RWPE1 (cell line): Measurements from ENCODE around the gene SH3BP4.

Experiments used
- CTCF ChIA-PET: fragments of 350-600 bp; sonication (Branson Sonifier 250); formaldehyde crosslinking; extraction: SDS; loops from one replicate; lab custom pipeline; 2021; lab: Yijun Ruan, JAX
- POLR2A ChIA-PET: fragments of 400-600 bp; formaldehyde crosslinking; extraction: SDS; loops from one replicate; lab custom pipeline; 2020; ENCODE audit warnings: antibody characterized with exemption; ENCODE audit not compliant: low non-redundant PET; lab: Yijun Ruan, JAX
- DNase-seq: peaks from one replicate; pipeline ENCODE4 v3.0.0; 2012; ENCODE audit warnings: low spot score
- H3K27ac ChIP-seq: fragments of 450-650 bp; 2 replicates; pipeline ENCODE4 v1.5.1; 2017
- CTCF ChIP-seq: fragments of 450-650 bp; conservative IDR thresholded peaks from 2 replicates; pipeline ENCODE4 v1.5.1; 2017; ENCODE audit warnings: low read depth, mild to moderate bottlenecking

The SH3BP4 gene

GRCh38 chr2:234920836-234921235 is 31.0 kb upstream of the SH3BP4 start:
- POLR2A ChIA-PET, result no interaction called here
- CTCF ChIA-PET, result no interaction called here
- no peak overlapping the region for H3K27ac ChIP-seq
- no peak for DNase-seq
- no peak for TF ChIP-seq CTCF

DNA sequence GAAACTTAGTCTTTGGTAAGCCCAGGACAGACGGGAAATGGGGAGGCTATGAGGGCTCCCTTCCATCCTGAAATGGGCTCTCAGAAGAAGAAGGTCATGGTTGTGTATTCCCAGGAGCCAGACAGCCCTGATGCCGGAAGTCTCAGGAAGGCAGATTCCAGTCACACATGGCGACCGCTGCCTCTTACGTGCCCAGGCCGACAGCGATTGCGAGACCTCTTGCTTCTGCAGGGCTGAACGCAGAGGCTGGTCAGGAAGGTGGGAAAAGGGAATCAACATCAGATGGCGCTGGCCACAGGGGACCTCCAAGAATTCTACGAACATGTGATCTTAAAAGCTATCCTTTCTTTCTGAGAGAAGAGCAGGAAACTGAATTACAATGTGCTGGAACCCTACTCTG is 22.8 kb upstream of the SH3BP4 start:
- no peak for DNase-seq
- no peak for TF ChIP-seq CTCF
- POLR2A ChIA-PET, result no interaction called here

GRCh38 chr2:234930397-234930796 is 21.4 kb upstream of the SH3BP4 start:
- ChIA-PET CTCF (interaction anchor here (0.6 kb wide), 2 partner anchors 14 to 795 kb away, joined by 3 read pairs; no protein-coding TSS in a partner anchor), POLR2A (no interaction called here)
- DNase-seq, result no peak
- no peak overlapping the region for H3K27ac ChIP-seq
- no peak for TF ChIP-seq CTCF

More for the DNA sequence above, 22.8 kb upstream of the SH3BP4 start:
- no peak overlapping the region for H3K27ac ChIP-seq
- CTCF ChIA-PET, result interaction anchor here (0.8 kb wide), 1 partner anchor 14 kb away, joined by 4 read pairs; no protein-coding TSS in a partner anchor

DNA sequence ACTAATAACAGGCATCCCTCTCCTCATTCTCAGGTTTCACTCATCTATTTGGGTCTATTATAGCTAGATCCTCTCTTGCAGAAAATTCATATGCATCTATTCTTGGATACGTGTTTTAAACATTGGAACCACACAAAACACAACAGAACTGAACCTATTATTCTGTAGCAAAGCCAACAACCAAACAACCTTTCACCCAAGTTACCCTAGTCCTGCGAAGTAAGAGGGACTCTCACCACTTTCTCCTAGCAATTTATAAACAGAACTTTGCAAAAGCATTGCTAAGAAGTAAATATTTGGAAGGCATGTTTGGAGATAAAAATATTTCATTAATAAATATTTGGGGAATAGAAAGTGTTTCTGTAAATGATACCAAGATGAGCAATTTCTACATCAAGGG is 20.4 kb upstream of the SH3BP4 start:
- no peak overlapping the region for H3K27ac ChIP-seq
- ChIA-PET CTCF (no interaction called here), POLR2A (no interaction called here)
- DNase-seq, result no peak
- TF ChIP-seq CTCF, result no peak

- ChIA-PET POLR2A (no interaction called here), CTCF (interaction anchor here (0.5 kb wide), 1 partner anchor 493 kb away, joined by 3 read pairs; no protein-coding TSS in a partner anchor)
- no peak overlapping the region for H3K27ac ChIP-seq
- no peak for TF ChIP-seq CTCF
- no peak for DNase-seq
Observed at GRCh38 chr2:234932591-234933168, 19.1 kb upstream of the SH3BP4 start.

- POLR2A ChIA-PET, result no interaction called here
- no peak for DNase-seq
- CTCF ChIA-PET, result no interaction called here
- no peak overlapping the region for H3K27ac ChIP-seq
- no peak for TF ChIP-seq CTCF
Observed at GRCh38 chr2:234935311-234935710, 16.5 kb upstream of the SH3BP4 start.
